ENCODE measurements around the gene NMD3. TPM values are rescaled to one million over a fixed set of nuclear protein-coding genes. Genes with fewer than 3 reads are reported as not detected.

NMD3 gene
- total RNA-seq, 4 donors from 2014 or later: 35.0 to 54.4 (median 39.1) TPM

DNA sequence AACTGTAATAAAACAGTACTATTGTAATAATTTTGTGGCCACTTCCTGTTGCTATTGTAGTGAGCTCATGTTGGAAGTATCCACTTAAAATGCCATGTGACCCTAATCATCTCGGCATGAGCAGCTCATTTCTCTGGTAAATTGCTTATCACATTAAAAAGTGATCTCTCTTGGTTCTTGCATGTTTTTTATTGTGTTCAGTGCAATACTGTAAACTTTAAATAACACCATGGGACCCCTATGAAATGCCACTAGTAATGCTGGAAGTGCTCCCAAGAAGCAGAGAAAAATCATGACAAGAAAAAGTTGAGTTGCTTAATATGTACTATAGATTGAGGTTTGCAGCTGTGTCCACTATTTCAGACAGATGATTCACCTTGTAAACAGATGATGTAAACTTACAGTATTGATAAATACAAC, 45.6 kb downstream of the NMD3 start:
- WGBS, 2 donors: 9 to 10% methylated on average over 1 of the region's 1 CpG
- Histone ChIP-seq H3K4me1 (peaks cover 3 to 4% of the 10 kb centered on the region in 2 donors), H3K9me3 (no peaks in the 10 kb centered on the region), H3K36me3 (no peaks in the 10 kb centered on the region), H3K27ac (no peak overlapping the region), H3K4me3 (replicated peaks in 1 of 3) (no peak overlapping the region), H3K27me3 (no peaks in the 10 kb centered on the region)
- intact Hi-C loops (cut with DNase I): no loop called here
- no peak for TF ChIP-seq POLR2A (IDR thresholded peaks at IDR 0.05)
- TF ChIP-seq, protein P1, sequence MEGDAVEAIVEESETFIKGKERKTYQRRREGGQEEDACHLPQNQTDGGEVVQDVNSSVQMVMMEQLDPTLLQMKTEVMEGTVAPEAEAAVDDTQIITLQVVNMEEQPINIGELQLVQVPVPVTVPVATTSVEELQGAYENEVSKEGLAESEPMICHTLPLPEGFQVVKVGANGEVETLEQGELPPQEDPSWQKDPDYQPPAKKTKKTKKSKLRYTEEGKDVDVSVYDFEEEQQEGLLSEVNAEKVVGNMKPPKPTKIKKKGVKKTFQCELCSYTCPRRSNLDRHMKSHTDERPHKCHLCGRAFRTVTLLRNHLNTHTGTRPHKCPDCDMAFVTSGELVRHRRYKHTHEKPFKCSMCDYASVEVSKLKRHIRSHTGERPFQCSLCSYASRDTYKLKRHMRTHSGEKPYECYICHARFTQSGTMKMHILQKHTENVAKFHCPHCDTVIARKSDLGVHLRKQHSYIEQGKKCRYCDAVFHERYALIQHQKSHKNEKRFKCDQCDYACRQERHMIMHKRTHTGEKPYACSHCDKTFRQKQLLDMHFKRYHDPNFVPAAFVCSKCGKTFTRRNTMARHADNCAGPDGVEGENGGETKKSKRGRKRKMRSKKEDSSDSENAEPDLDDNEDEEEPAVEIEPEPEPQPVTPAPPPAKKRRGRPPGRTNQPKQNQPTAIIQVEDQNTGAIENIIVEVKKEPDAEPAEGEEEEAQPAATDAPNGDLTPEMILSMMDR (IDR thresholded peaks at IDR 0.05): no peak
- no peak for DNase-seq

DNA sequence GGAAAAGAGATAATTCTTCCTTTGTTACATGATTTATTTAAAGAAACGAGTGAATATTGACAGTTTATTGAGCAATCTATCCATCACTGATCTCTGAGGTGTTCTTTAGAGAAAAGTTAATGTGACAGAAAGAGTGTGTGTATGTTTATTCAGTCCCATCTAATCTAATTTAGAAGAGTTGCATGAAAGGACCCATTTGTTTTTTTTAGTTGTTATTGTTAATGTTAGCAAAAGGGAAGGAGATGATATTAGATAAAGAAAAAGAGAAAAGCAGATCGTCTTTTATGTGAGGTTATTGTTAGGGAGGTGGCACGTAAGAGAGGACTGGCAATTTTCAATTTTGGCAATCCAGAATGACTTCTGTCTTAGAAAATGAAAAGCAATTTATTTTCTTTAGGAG, 46.5 kb downstream of the NMD3 start:
- intact Hi-C loops (cut with DNase I): no loop called here
- no peak for TF ChIP-seq POLR2A (IDR thresholded peaks at IDR 0.05)
- Histone ChIP-seq H3K27me3 (no peaks in the 10 kb centered on the region), H3K4me1 (peaks cover 3 to 4% of the 10 kb centered on the region in 2 donors), H3K36me3 (no peaks in the 10 kb centered on the region), H3K4me3 (replicated peaks in 1 of 3) (no peak overlapping the region), H3K9me3 (no peaks in the 10 kb centered on the region), H3K27ac (no peak overlapping the region)
- 75% methylated on average over 3 of the region's 3 CpGs for WGBS, 2 donors
- DNase-seq: no peak

DNA sequence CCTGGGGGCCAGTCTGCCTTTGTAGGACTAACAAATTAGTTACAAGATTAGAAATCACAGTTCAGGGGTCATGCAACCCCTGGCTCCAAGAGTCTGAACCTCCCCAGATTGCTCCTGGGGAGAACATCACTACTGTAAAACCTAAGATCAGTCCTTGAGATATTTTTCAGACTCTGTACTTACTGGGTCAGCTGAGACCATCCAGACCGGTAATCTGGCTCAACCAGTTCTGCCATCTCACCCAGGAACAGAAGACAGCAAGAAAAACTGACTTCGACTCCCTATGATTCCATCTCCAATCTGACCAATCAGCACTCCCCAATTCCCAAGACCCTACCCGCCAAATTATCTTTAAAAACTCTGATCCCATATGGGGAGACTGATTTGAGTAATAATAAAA, 47.5 kb downstream of the NMD3 start:
- H3K9me3 ChIP-seq: no peaks in the 10 kb centered on the region
- WGBS, 2 donors: 54 to 59% methylated on average over 3 of the region's 3 CpGs
- H3K27ac ChIP-seq: no peak overlapping the region
- H3K4me3 ChIP-seq (replicated peaks in 1 of 3): no peak overlapping the region
- no peaks in the 10 kb centered on the region for H3K36me3 ChIP-seq
- peaks cover 3 to 4% of the 10 kb centered on the region in 2 donors for H3K4me1 ChIP-seq
- H3K27me3 ChIP-seq: no peaks in the 10 kb centered on the region
- DNase-seq: peak in 1 of 2 donors; percentile 22
- intact Hi-C loops (cut with DNase I): no loop called here
- no peak for TF ChIP-seq POLR2A (IDR thresholded peaks at IDR 0.05)
- TF ChIP-seq, protein P1 (IDR thresholded peaks at IDR 0.05): no peak

DNA sequence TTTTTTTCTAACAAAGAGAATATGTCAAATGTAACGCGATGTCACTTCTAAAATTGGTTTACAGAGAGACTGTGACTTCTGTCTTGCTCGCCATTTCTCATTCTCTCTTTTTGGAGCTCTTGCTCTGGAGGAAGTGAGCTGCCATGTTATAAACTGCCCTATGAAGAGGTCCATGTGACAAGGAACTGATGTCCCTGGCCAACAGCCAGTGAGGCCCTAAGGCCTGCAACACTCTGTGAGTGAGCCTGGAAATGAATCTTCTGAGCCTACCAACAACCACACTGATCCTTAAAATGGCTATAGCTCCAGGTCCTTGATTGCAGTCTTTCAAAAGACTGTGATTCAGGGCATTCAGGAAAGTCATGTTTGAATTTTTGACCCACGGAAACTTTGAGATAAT, 49.9 kb downstream of the NMD3 start:
- peak in 1 of 2 donors; percentile 5 for DNase-seq
- intact Hi-C loops (cut with DNase I): no loop called here
- Histone ChIP-seq H3K27me3 (no peaks in the 10 kb centered on the region), H3K4me3 (replicated peaks in 1 of 3) (no peak overlapping the region), H3K36me3 (no peaks in the 10 kb centered on the region), H3K4me1 (peaks cover 3 to 4% of the 10 kb centered on the region in 2 donors), H3K9me3 (no peaks in the 10 kb centered on the region), H3K27ac (no peak overlapping the region)
- 94 to 96% methylated on average over 4 of the region's 4 CpGs for WGBS, 2 donors
- TF ChIP-seq, protein P1 (IDR thresholded peaks at IDR 0.05): no peak
- no peak for TF ChIP-seq POLR2A (IDR thresholded peaks at IDR 0.05)

DNA sequence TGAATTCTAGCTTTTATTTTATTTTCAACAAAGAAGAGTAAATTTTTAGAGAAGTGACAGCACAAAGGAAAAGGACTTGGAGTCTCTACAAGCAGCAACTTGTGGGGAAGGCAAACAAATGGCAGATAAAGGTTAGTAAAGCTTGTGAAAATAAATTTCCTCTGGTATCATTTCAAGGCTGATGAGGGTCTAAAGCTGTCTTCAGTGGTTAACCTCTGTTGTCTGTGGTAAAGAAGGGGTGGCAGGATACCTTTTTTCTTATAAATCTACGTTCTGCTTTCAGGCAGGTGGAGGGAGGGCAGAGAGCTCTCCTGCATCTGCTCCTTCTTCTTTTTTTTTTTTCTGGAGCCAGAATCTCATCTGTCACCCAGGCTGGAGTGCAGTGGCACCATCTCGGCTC, 50.5 kb downstream of the NMD3 start:
- Histone ChIP-seq H3K36me3 (no peaks in the 10 kb centered on the region), H3K27ac (no peak overlapping the region), H3K4me3 (replicated peaks in 1 of 3) (no peak overlapping the region), H3K4me1 (peaks cover 2 to 3% of the 10 kb centered on the region in 2 donors), H3K27me3 (no peaks in the 10 kb centered on the region), H3K9me3 (no peaks in the 10 kb centered on the region)
- TF ChIP-seq, protein P1 (IDR thresholded peaks at IDR 0.05): no peak
- no peak for TF ChIP-seq POLR2A (IDR thresholded peaks at IDR 0.05)
- no peak for DNase-seq
- WGBS, 2 donors: 85 to 91% methylated on average over 2 of the region's 2 CpGs
- intact Hi-C loops (cut with DNase I): no loop called here

DNA sequence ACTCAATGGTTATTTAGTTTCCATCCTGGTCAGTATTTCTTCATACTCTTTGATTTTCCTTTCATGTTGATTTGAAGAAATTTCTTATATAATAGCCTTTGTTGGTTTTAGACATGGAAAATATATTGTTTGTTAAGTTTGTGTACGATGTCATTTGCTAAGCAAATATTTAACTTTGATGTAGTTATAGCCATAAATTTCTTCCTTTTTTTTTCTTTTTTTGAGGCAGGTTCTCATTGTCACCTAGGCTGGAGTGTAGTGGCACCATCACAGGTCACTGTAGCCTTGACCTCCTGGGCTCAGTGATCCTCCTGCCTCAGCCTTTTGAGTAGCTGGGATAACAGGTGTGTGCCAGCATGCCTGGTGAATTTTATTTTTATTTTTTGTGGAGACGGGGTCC, 51.4 kb downstream of the NMD3 start:
- H3K27me3 ChIP-seq: no peaks in the 10 kb centered on the region
- intact Hi-C loops (cut with DNase I): no loop called here
- H3K9me3 ChIP-seq: no peaks in the 10 kb centered on the region
- WGBS, 2 donors: 94 to 97% methylated on average over 2 of the region's 2 CpGs
- TF ChIP-seq, protein P1 (IDR thresholded peaks at IDR 0.05): no peak
- no peak for TF ChIP-seq POLR2A (IDR thresholded peaks at IDR 0.05)
- H3K4me3 ChIP-seq (replicated peaks in 1 of 3): no peak overlapping the region
- H3K27ac ChIP-seq: no peak overlapping the region
- H3K4me1 ChIP-seq: no peaks in the 10 kb centered on the region
- DNase-seq: no peak
- no peaks in the 10 kb centered on the region for H3K36me3 ChIP-seq
